ENCODE data around the gene CSTA.

Gene CSTA, protein sequence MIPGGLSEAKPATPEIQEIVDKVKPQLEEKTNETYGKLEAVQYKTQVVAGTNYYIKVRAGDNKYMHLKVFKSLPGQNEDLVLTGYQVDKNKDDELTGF

DNA sequence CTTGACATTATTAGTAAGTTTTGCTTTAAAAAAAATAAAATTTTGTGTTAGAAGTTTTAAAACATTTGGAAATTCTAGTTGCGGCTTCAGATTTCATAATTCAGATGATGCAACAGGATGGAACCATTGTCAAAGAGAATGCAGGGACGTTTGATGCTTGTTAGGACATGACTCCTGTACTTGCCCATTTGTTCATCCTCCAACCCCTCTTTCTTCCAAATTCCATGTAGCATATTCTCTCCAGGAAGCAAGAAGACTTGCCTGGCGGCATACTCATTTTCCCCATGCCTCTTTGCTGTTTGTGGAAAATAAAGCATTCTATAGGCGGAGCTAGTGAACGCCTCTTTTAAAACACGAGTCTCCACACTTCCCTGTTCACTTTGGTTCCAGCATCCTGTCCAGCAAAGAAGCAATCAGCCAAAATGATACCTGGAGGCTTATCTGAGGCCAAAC lies at the start of gene CSTA:
CSTA (plus strand) TSS at position 378 of the 453 bp plus-strand sequence; CDS start at position 423, 45 bp downstream.
- no peak for DNase-seq (ENCODE audit: low read depth)

DNA sequence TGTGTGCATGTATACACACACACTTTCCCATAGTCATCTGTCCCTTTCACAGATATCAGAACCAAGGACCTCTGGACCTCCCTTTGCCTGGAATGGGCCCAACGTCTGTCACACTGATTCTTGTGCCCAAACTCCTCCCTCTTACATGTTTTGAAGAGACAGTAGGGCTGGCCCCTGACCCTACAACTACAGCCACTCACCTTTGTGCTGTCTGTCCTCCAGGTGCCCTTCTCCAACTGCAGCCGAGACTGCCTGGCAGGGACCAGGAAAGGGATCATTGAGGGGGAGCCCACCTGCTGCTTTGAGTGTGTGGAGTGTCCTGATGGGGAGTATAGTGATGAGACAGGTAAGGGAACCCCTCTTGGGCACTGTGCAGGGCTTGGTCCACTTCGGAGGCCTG lies 43.2 kb upstream of the CSTA start:
- DNase-seq (ENCODE audit: low read depth), result no peak

DNA sequence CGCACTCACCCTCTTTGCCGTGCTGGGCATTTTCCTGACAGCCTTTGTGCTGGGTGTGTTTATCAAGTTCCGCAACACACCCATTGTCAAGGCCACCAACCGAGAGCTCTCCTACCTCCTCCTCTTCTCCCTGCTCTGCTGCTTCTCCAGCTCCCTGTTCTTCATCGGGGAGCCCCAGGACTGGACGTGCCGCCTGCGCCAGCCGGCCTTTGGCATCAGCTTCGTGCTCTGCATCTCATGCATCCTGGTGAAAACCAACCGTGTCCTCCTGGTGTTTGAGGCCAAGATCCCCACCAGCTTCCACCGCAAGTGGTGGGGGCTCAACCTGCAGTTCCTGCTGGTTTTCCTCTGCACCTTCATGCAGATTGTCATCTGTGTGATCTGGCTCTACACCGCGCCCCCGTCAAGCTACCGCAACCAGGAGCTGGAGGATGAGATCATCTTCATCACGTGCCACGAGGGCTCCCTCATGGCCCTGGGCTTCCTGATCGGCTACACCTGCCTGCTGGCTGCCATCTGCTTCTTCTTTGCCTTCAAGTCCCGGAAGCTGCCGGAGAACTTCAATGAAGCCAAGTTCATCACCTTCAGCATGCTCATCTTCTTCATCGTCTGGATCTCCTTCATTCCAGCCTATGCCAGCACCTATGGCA lies 41.1 kb upstream of the CSTA start:
- no peak for DNase-seq (ENCODE audit: low read depth)

DNA sequence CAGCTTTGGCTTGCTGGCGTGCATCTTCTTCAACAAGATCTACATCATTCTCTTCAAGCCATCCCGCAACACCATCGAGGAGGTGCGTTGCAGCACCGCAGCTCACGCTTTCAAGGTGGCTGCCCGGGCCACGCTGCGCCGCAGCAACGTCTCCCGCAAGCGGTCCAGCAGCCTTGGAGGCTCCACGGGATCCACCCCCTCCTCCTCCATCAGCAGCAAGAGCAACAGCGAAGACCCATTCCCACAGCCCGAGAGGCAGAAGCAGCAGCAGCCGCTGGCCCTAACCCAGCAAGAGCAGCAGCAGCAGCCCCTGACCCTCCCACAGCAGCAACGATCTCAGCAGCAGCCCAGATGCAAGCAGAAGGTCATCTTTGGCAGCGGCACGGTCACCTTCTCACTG lies 40.6 kb upstream of the CSTA start:
- DNase-seq (ENCODE audit: low read depth), result no peak

DNA sequence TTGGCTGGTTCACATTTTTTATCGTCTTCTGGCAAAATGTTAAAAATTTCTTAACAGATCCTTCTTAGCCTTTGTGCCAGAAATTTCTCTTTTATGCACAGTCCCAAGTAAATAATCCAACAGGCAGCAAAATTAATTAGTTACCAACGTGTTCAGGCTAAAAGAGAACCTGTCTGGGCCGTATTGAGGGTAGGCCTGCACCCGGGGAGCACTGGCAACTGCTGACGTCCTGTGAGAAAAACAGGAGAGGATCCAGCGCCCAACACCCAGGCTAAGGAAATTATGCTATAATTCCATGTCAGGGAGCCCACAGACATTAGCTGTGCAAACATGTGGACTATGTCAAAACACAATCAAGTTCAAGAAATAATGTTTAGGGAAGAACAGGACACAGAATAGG lies 30.7 kb upstream of the CSTA start:
- no peak for DNase-seq (ENCODE audit: low read depth)

DNA sequence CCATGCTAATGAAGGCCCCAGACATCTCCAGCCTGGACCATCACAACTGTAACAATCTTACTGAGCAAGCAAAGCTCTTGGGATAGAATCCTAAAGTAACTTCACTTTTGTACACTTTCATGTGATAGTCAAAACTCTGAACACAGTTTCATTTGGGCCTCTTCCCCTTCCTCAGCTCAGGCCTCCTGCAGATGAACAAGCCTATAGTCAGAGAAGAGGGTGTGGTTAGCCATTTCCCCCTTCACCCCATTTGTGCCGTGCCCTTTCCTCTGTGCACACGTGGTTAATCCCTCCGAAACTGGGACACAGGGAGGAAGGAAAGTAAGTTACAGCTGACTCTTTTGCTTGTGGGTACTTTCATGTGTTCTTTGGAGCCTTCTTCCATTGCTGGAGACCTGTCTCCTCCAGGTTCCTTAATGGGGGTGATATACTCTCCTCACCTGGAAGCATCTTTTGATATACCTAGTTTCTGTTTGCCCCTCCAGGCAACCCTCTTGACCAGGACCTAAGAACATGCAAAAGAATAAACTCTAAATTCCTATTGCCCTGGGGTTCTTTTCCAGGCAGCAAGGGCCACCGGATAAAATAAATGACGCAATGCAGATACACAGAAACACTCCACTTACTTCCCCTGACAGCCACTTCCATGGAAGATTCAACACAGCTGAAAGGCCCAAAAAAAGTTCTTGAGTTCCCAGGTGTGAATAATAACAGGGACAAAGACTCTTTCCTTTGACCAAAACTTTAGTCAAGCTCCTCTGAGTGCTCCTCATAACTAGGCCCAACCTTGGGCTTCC lies 29.6 kb upstream of the CSTA start:
- no peak for DNase-seq (ENCODE audit: low read depth)

DNA sequence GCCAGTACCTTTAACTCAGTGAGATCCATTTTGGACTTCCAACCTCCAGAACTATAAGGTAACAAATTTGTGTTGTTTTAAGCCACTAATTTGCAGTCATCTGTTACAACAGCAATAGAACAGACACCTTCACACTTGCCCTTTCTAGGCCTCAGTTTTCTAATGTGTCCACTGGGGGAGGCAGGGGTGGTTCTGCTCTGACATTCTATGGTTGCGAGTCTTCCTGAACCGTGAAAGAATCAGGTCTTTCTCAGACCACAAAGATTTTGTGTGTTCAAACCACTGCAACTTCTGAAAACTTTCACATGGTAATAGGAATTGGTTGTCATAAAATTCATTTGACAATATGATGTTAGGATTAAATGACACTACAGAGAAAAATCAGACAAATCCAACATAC lies 26.8 kb upstream of the CSTA start:
- DNase-seq (ENCODE audit: low read depth), result no peak

DNA sequence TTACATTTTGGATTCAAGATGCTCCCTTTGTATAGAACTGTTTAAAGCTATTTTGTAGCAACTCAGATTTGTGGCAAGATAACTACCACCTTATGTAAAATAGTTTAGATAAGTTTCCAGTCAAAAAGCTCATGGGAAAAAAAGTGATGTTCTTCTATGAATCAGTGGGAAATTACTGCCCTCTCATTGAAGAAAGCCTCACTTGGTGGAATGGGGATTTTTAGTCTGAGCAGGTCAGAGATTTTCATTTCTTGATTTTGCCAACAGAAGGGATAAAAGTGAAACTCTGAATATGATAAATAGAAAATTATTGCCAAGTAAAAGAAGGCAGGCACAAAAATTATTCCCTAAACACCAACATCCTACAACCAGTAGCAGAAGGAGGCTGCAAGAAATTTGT lies 25.8 kb upstream of the CSTA start:
- DNase-seq (ENCODE audit: low read depth), result no peak

DNA sequence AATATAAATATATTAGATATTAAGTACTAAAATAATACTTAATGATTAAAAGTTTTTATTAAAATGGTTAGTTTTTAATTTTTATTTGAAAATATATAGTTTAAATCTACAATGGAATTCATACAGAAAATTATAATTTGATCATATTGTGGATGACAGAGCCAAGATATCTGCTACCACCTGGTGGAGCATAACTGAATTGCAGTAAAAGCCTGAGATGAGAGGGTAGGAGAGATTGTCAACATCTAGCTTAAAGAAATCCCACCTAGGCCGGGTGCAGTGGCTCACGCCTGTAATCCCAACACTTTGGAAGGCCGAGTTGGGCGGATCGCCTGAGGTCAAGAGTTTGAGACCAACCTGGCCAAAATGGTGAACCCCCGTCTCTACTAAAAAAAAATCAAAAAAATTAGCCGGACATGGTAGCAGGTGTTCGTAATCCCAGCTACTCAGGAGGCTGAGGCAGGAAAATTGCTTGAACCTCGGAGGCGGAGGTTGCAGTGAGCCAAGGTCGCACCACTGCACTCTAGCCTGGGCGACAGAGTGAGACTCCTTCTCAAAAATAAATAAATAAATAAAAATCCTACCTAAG lies 25.1 kb upstream of the CSTA start:
- DNase-seq (ENCODE audit: low read depth), result no peak

DNA sequence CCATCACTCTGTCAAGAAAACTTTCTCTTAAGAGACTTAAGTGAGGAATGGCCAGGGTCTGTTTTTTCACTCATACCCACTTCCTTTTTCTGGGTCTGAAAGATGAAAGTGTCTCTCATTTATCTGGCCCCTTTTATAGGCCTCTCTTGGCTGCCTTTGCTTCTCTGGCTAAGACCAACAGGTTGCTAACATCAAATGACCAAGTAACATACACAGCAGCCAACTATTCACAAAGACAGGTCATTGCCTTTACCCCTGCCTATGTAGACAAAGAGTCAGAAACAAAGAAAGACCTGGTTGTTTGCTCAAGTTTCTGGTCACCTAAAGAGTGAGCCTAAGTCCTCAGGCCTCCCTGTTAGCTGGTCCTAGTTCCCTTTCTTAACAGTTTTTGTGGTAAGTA lies 24.0 kb upstream of the CSTA start:
- no peak for DNase-seq (ENCODE audit: low read depth)

DNA sequence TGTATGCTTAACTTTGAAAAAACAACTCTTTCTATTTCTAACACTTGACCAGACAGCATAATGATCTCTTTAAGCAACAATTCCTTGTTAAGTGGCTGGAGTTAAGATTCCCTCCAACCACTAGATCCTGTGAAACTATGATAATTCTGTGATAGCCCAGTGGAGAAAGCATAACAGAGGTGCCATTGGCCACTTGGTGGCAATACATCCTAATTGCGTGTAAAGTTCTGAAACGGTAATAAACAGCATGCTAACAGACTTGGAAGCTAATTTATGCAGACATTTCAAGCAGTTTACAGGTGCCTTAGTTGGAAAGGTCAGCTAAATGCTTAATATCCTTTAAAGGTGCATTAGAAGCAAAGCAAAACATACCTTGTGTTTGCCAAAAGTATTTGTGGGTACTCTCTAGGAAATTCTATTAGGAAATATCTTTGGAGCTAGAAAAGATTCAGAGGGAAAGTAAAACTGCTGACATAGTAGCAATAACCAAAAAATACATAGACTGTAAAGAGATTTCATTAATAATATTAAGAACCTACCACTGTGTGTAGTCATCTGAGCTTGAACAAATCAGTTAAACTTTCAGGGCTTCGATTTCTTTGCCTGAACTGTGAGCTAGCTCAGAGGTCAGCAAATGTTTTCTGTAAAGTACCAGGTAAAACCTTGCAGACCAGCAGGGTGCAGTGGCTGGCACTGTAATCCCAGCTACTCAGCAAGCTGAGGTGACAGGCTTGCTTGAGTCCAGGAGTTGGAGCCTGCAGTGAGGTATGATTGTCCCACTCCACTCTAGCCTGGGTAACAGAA lies 19.0 kb upstream of the CSTA start:
- no peak for DNase-seq (ENCODE audit: low read depth)

DNA sequence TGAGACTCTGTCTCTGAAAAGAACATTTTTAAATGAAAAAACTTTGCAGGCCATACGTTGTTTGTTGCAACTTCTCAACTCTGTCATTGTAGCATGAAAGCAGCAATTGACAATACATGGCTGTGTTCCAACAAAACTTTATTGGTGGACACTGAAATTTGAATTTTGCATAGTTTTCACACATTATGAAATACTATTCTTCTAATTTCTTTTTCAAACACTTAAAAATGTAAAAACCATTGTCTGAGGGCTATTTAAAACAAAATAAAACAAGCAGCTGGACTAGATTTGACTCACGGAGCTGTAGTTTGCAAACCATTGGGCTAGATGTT lies 18.5 kb upstream of the CSTA start:
- DNase-seq (ENCODE audit: low read depth), result no peak

DNA sequence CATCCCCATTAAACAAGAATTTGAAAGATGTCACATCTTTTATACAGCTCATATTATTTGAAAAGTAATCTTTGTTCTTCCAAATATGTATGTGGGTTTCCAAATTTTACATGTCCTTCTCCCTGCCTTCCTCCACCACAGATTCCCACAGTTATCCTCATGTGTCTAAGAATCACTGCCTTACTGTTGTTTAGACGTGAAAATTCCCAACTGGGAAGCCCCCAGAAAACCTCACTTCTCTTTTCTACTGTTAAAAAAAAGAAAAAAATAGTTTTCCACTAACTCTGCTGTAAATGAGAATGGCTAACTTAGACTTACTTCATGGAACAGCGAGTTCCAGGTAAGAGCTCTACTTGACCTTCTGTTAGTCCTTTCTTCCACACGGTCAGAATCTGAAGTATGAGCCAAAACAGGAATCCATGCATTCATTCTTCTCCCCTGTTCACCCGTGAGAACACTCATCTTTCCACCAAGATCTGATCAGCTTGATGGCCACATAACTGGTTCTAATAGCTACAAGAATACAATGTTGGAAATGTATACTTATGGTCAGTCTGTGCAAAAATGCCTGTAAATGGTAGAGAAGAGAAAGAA lies 17.9 kb upstream of the CSTA start:
- no peak for DNase-seq (ENCODE audit: low read depth)

DNA sequence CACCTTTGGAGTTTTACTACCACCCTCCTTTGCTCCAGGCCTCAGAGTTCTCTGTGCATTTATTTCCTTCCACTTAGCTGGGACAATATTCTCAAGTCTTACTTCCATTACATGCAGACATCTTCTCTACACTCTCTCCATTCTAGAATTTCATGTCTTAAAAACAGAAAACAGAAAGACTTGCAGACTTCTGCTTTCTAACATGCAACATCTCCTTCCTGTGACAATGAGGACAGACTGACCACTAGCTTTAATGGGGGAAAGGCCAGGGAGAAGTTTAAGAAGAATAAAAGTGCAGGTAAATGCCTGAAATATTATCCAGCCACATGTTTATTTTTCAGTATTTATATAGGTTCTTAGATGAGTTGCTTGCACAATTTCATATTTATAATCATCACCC lies 17.1 kb upstream of the CSTA start:
- no peak for DNase-seq (ENCODE audit: low read depth)

DNA sequence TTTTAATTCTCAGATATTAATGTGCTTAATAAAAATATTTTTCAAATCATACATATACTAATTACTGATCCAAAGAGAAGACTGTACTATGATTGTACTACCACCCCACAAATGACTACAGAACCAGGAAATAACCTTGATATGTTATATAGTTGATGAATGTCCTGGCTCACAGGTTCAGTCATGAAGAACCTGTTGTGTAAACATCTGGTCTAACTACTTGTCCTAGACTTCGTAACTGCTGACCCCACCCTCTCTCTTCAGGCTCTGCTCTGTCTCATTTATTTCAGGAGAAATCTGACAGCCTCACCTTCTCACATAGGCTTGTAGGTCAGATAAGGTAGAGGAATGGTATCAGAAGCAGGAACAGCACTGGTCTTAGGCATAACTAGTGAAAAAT lies 14.7 kb upstream of the CSTA start:
- no peak for DNase-seq (ENCODE audit: low read depth)

DNA sequence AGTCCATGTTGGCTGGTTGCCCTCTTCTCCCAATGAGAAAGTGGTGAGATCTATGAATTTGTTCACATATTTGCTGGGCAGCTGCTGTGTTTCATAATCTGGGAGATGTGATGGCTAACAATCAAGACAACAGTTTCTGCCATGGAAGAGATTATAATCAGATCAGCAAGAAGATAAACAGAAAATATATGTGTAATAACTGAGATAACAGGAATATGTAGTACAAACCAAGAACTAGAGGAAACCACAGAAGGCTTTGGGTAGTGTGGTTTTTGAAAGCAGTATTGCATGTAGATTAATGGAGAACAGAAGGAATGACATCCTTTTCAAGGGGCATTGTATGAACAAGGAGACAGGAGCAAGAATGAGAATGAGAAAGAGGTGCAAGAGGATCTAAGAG lies 12.2 kb upstream of the CSTA start:
- no peak for DNase-seq (ENCODE audit: low read depth)

DNA sequence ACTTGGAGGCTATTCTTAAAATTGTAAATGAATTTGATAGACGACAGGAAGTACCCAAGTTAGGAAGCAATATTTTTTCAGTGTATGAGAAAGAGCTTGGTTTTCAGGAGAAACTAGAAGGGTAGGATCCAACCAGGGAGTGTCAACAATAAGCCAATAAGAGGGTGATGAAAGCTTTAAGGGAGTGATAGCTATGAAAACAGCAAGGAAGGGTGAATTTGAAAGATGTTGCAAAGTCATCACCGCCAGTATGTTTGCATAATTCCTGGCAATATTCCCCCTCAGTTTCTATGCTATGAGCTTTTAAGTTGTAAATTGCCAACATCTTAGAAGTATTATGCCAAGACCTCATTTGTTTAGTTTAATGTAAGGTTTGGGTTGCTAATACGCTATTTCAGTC lies 11.8 kb upstream of the CSTA start:
- no peak for DNase-seq (ENCODE audit: low read depth)

DNA sequence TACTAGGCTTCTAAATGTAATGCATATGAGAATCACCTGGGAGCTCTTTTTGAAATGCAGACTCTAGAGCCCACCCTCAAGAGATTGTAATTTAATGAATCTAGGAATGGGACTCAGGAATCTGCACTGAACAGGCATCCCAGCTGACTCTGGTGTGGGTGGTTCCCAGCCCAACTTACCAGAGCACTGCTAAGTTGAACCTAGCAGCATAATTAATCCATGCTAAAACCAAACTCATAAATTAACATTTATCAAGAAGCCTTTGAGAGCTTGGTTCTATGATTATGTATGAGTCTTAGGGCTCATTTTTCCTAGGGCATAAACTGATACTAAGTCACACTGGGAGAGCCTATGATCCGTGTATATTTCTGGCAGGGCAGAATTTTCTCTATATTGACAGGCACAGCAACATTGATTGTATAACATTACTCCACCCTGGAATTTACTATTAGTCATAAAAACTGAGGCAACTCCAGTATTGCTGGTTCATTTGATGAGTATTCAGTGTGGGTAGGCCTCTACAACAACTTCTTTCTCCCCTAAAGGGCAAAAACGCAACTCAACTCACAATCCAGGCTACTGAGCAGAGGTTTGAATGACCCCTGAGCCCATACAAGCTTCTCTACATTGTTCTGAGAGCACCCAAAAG lies 10.7 kb upstream of the CSTA start:
- no peak for DNase-seq (ENCODE audit: low read depth)

DNA sequence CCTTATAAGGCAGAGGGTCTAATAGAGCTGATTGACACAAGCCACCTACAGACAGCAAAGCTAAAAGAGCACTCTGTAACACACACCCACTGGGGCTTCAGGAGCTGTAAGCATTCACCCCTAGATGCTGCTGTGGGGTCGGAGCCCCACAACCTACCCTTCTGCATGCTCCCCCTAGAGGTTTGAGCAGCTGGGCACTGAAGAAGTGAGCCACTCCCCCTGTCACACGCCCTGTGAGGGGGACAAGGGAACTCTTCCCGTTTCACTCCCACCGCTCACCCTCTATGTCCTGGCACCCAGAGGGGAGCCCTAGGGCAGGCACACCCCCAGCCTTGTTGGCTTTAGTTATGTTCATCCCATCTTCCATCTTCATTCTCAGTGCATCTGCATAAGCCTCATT lies 9.4 kb upstream of the CSTA start:
- DNase-seq (ENCODE audit: low read depth), result no peak

DNA sequence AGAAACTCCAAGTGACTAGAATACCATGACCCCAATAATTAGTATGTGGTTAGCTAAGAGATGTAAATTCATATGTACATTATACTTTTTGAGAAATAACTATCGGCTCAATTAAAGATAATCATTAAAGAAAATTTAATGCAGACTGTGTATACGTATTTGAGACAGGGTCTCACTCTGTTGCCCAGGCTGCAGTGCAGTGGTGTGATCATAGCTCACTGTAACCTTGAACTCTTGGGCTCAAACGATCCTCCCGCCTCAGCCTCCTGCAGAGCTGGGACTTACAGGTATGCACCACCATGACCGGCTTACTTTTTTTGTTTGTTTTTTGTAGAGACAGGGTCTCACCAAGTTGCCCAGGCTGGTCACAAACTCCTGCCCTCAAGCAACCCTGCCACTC lies 8.7 kb upstream of the CSTA start:
- DNase-seq (ENCODE audit: low read depth), result no peak

DNA sequence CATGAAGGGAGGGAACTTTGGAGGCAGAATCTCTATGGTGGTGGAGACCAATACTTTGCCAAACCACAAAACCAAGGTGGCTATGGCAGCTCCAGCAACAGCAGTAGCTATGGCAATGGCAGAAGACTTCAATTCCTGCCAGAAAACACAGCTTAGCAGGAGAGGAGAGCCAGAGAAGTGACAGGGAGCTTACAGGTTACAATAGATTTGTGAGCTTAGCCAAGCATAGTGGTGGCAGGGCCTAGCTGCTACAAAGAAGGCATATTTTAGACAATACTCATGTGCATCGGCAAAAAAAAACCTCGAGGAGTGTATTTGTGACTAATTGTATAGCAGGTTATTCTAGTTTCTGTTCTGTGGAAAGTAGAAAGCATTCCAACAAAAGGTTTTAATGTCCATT lies 6.4 kb upstream of the CSTA start:
- DNase-seq (ENCODE audit: low read depth), result no peak

Measured in non-pigmented ciliary epithelial cell (primary cell).